Astrocyte (in vitro differentiated cells and primary cell): ENCODE measurements around the gene DDO. TPM values are rescaled to one million over a fixed set of nuclear protein-coding genes. Genes with fewer than 3 reads are reported as not detected.
A peak's percentile ranks its signal among the peaks of the same experiment; 100 is the strongest.

Experiments
- DNase-seq: peaks from one replicate; pipeline ENCODE4 v3.0.0-alpha.2; 2010; ENCODE audit warnings: low read depth
- FAIRE-seq: peaks from 2 replicates; lab custom pipeline; 2011; peaks lifted over from hg19 to GRCh38; lab: Jason Lieb, UNC
- H2AFZ ChIP-seq: 2 replicates; pipeline ENCODE4 v1.6.0; 2012; ENCODE audit warnings: low read depth, low read length, inconsistent platforms
- H3K27ac ChIP-seq: 2 replicates; pipeline ENCODE4 v1.5.1; 2011; ENCODE audit warnings: low read depth, low read length, inconsistent platforms
- H3K27me3 ChIP-seq: 2 replicates; pipeline ENCODE4 v1.6.0; 2011; ENCODE audit warnings: low read length, inconsistent platforms; ENCODE audit not compliant: insufficient read depth
- H3K36me3 ChIP-seq: 2 replicates; pipeline ENCODE4 v1.5.1; 2011; ENCODE audit warnings: low read length, inconsistent platforms; ENCODE audit not compliant: insufficient read depth
- H3K4me1 ChIP-seq: 2 replicates; pipeline ENCODE4 v1.5.1; 2011; ENCODE audit warnings: low read length, inconsistent platforms; ENCODE audit not compliant: insufficient read depth
- H3K4me2 ChIP-seq: 2 replicates; pipeline ENCODE4 v1.6.0; 2012; ENCODE audit warnings: low read length, inconsistent platforms
- H3K4me3 ChIP-seq: 2 replicates; pipeline ENCODE4 v1.5.1; 2011; ENCODE audit warnings: low read depth, mild to moderate bottlenecking, low read length, inconsistent platforms; ENCODE audit not compliant: insufficient read depth
- H3K79me2 ChIP-seq: 2 replicates; pipeline ENCODE4 v1.6.0; 2012; ENCODE audit warnings: mild to moderate bottlenecking, low read length, inconsistent platforms; ENCODE audit not compliant: insufficient read depth
- H3K9ac ChIP-seq: 2 replicates; pipeline ENCODE4 v1.6.0; 2012; ENCODE audit warnings: mild to moderate bottlenecking, low read length, inconsistent platforms
- H3K9me3 ChIP-seq: 2 replicates; pipeline ENCODE4 v1.5.1; 2012; ENCODE audit warnings: low read depth, mild to moderate bottlenecking, low read length, inconsistent platforms; ENCODE audit not compliant: insufficient read depth
- H4K20me1 ChIP-seq: 2 replicates; pipeline ENCODE4 v1.6.0; 2012; ENCODE audit warnings: low read length, inconsistent platforms; ENCODE audit not compliant: insufficient read depth
- H3K27ac Mint-ChIP-seq: one replicate; pipeline ENCODE4 v1.8.0; 2021; ENCODE audit warnings: mild to moderate bottlenecking, mixed read lengths; ENCODE audit not compliant: unreplicated experiment
- H3K27me3 Mint-ChIP-seq: one replicate; pipeline ENCODE4 v1.8.0; 2021; ENCODE audit warnings: low read depth, mixed read lengths; ENCODE audit not compliant: unreplicated experiment
- H3K36me3 Mint-ChIP-seq: one replicate; pipeline ENCODE4 v1.8.0; 2021; ENCODE audit warnings: low read depth, mixed read lengths; ENCODE audit not compliant: unreplicated experiment
- H3K4me1 Mint-ChIP-seq: one replicate; pipeline ENCODE4 v1.8.0; 2021; ENCODE audit warnings: low read depth, mixed read lengths; ENCODE audit not compliant: unreplicated experiment
- H3K4me3 Mint-ChIP-seq: one replicate; pipeline ENCODE4 v1.8.0; 2021; ENCODE audit warnings: mild to moderate bottlenecking, moderate library complexity, mixed read lengths; ENCODE audit not compliant: unreplicated experiment
- H3K9me3 Mint-ChIP-seq: one replicate; pipeline ENCODE4 v1.8.0; 2021; ENCODE audit warnings: mild to moderate bottlenecking, mixed read lengths; ENCODE audit not compliant: unreplicated experiment
- CTCF ChIP-seq: IDR thresholded peaks from 2 replicates; pipeline ENCODE4 v1.5.1; 2011; ENCODE audit warnings: low read depth, mild to moderate bottlenecking, inconsistent platforms, low read length, moderate library complexity; ENCODE audit not compliant: insufficient read depth
- EZH2 ChIP-seq: IDR thresholded peaks from 2 replicates; pipeline ENCODE4 v1.6.1; 2012; ENCODE audit warnings: mild to moderate bottlenecking, low read length, inconsistent platforms; ENCODE audit not compliant: insufficient read depth
- total RNA-seq: library from RNA; stranded (reverse); gene quantifications from 2 replicates; pipeline ENCODE4 v1.2.1, GENCODE V29; 2021

DDO gene
- total RNA-seq, 1 donor from 2014 or later, result not detected

GRCh38 chr6:110358553-110359160, 56.7 kb downstream of the DDO start:
- H3K9me3 Mint-ChIP-seq, result peaks cover 5% of the 10 kb centered on the region
- Histone ChIP-seq H3K4me2 (peak overlapping the region; percentile 81), H3K9me3 (no peaks in the 10 kb centered on the region), H3K4me1 (no peaks in the 10 kb centered on the region), H4K20me1 (no peaks in the 10 kb centered on the region), H3K79me2 (no peaks in the 10 kb centered on the region), H3K9ac (no peak overlapping the region), H3K36me3 (no peaks in the 10 kb centered on the region), H3K27ac (no peak overlapping the region), H2AFZ (peak overlapping the region; percentile 62), H3K27me3 (peaks cover 42% of the 10 kb centered on the region), H3K4me3 (peak overlapping the region; percentile 30)
- peaks cover 26% of the 10 kb centered on the region for H3K27me3 Mint-ChIP-seq
- no peaks in the 10 kb centered on the region for H3K36me3 Mint-ChIP-seq
- DNase-seq, result no peak
- H3K4me1 Mint-ChIP-seq, result peaks cover 7% of the 10 kb centered on the region
- H3K27ac Mint-ChIP-seq, result no peak overlapping the region
- TF ChIP-seq CTCF (no peak), EZH2 (no peak)
- H3K4me3 Mint-ChIP-seq, result peak overlapping the region; percentile 69
- no peak for FAIRE-seq

- no peaks in the 10 kb centered on the region for H4K20me1 ChIP-seq
- peak within 1 kb of the TSS; percentile 30 for H3K4me3 ChIP-seq
- H3K9me3 ChIP-seq, result no peaks in the 10 kb centered on the region
- Mint-ChIP-seq H3K27me3 (peaks cover 26% of the 10 kb centered on the region), H3K9me3 (peaks cover 5% of the 10 kb centered on the region), H3K36me3 (no peaks in the 10 kb centered on the region), H3K4me3 (peak within 1 kb of the TSS; percentile 83), H3K4me1 (peaks cover 13% of the 10 kb centered on the region), H3K27ac (no peak within 1 kb of the TSS)
- peak within 1 kb of the TSS; percentile 81 for H3K4me2 ChIP-seq
- no peaks in the 10 kb centered on the region for H3K79me2 ChIP-seq
- no peak within 1 kb of the TSS for H3K9ac ChIP-seq
- no peaks in the 10 kb centered on the region for H3K36me3 ChIP-seq
- no peaks in the 10 kb centered on the region for H3K4me1 ChIP-seq
- H3K27ac ChIP-seq, result no peak within 1 kb of the TSS
- FAIRE-seq, result no peak
- TF ChIP-seq CTCF (no peak), EZH2 (peak; percentile 88)
- DNase-seq, result no peak
- H2AFZ ChIP-seq, result peak within 1 kb of the TSS; percentile 62
- H3K27me3 ChIP-seq, result peaks cover 42% of the 10 kb centered on the region
Measured at GRCh38 chr6:110357664-110358552, 57.5 kb downstream of the DDO start, which contains the start of gene METTL24. Gene METTL24, minus strand, starts transcription at chr6:110358349. Its CDS starts 77 bp downstream, at chr6:110358272.
